WTC11 (cell line): ENCODE data around the gene RPS6KA2.

Experiments used
- CTCF ChIP-seq: fragments of 200-600 bp; IDR thresholded peaks from 2 replicates; pipeline ENCODE4 v1.8.0; 2022; ENCODE audit warnings: antibody characterized with exemption
- GABPB1 ChIP-seq: sonication (generic); formaldehyde crosslinking; IDR thresholded peaks from 2 replicates; pipeline ENCODE4 v1.8.1; 2023; ENCODE audit warnings: mild to moderate bottlenecking, missing genetic modification reagents
- NR1H2 ChIP-seq: sonication (generic); formaldehyde crosslinking; IDR thresholded peaks from 2 replicates; pipeline ENCODE4 v1.9.0; 2021; ENCODE audit warnings: mild to moderate bottlenecking, moderate library complexity, missing genetic modification reagents
- TEAD4 ChIP-seq: sonication (generic); formaldehyde crosslinking; IDR thresholded peaks from 2 replicates; pipeline ENCODE4 v1.8.0; 2022; ENCODE audit warnings: mild to moderate bottlenecking, missing genetic modification reagents
- ZNF281 ChIP-seq: sonication (generic); formaldehyde crosslinking; IDR thresholded peaks from 2 replicates; pipeline ENCODE4 v1.8.0; 2023; ENCODE audit warnings: mild to moderate bottlenecking, missing genetic modification reagents

- TF ChIP-seq ZNF281 (CRISPR knock-in tag) (no peak), CTCF (no peak), NR1H2 (CRISPR knock-in tag) (no peak), TEAD4 (CRISPR knock-in tag) (no peak), GABPB1 (CRISPR knock-in tag) (no peak)
These were observed 177.4 kb downstream of the RPS6KA2 start for GRCh38 chr6:166449641-166450040.
